ENCODE data around the gene MAG. TPM values are rescaled to one million over a fixed set of nuclear protein-coding genes. Genes with fewer than 3 reads are reported as not detected.

MAG gene
- total RNA-seq, 1 experiment from 2014 or later, result not detected

GRCh38 chr19:35322014-35322413, 30.1 kb downstream of the MAG start:
- Histone ChIP-seq H2BK120ac (ENCODE audit: low read depth, low read length, poor library complexity, severe bottlenecking) (no peak overlapping the region), H3K27me3 (ENCODE audit: insufficient read depth, low read length) (no peaks in the 10 kb centered on the region), H3K4ac (ENCODE audit: low read depth, low read length) (no peak overlapping the region), H3T11ph (ENCODE audit: low read length) (no peak overlapping the region), H3K4me2 (ENCODE audit: insufficient read depth, insufficient read length, low read length) (no peak overlapping the region), H3K9me3 (ENCODE audit: control insufficient read depth, low read depth, low read length) (no peaks in the 10 kb centered on the region), H3K9ac (ENCODE audit: extremely low read depth, insufficient read length, low read length) (no peak overlapping the region), H4K8ac (replicated peaks; ENCODE audit: insufficient read length, low read depth, low read length) (no peak overlapping the region), H3K79me2 (ENCODE audit: insufficient read depth, low read length) (no peaks in the 10 kb centered on the region), H3K56ac (ENCODE audit: insufficient read length, low read depth, low read length) (no peak overlapping the region), H2AK5ac (ENCODE audit: insufficient read length, low read length) (no peak overlapping the region), H3K79me1 (ENCODE audit: insufficient read depth, low read depth, low read length, poor library complexity, severe bottlenecking) (no peaks in the 10 kb centered on the region), H2BK12ac (ENCODE audit: insufficient read length, low read depth, low read length) (no peak overlapping the region), H4K20me1 (ENCODE audit: control insufficient read depth, insufficient read depth, insufficient read length) (no peaks in the 10 kb centered on the region), H2AFZ (ENCODE audit: low read length) (no peak overlapping the region), H3K14ac (ENCODE audit: insufficient read depth, low read length) (no peak overlapping the region), H4K5ac (ENCODE audit: insufficient read length, low read depth, low read length) (no peak overlapping the region), H3K18ac (ENCODE audit: insufficient read length, low read depth, low read length) (no peak overlapping the region), H3K23ac (ENCODE audit: insufficient read length, low read depth, low read length) (no peak overlapping the region), H3K23me2 (ENCODE audit: insufficient read length, low read depth, low read length, poor library complexity, severe bottlenecking) (no peaks in the 10 kb centered on the region), H2BK20ac (ENCODE audit: low read depth, low read length, poor library complexity, severe bottlenecking) (no peak overlapping the region), H2BK5ac (ENCODE audit: insufficient read length, low read length) (no peak overlapping the region), H4K91ac (ENCODE audit: insufficient read length, low read depth, low read length) (no peak overlapping the region), H2BK15ac (ENCODE audit: low read depth, low read length) (no peak overlapping the region), H3K4me1 (ENCODE audit: insufficient read depth, low read length) (no peaks in the 10 kb centered on the region), H3K27ac (ENCODE audit: insufficient read length, low read depth, low read length) (no peak overlapping the region)
- Mint-ChIP-seq H3K27ac (no peak overlapping the region), H3K27me3 (ENCODE audit: low read depth) (peaks cover 3% of the 10 kb centered on the region), H3K36me3 (ENCODE audit: insufficient read depth in 1 of 3, low read depth in 3 of 3) (peaks cover 2 to 4% (median 4%) of the 10 kb centered on the region in 3 experiments; a peak in 1 of 7 replicates), H3K4me3 (no peak overlapping the region), H3K9me3 (peaks cover 4 to 11% of the 10 kb centered on the region in 2 experiments; a peak in 3 of 5 replicates), H3K4me1 (no peaks in the 10 kb centered on the region)
- no peak for TF ChIP-seq CTCF (conservative IDR thresholded peaks at IDR 0.05)
- DNase-seq, result no peak
- WGBS (ENCODE audit: extremely low coverage, insufficient read length, low lambda C conversion rate), result no CpG with 5 or more reads among the region's 9 CpGs

Measured in H9 (cell line).